ENCODE measurements around the gene METTL16.
"Not testable (repeated sequence)": the region's sequence is repeated elsewhere in the genome, so short reads cannot be mapped to it uniquely, and the experiment has no call there.

The METTL16 gene

GRCh38 chr17:2511462-2512369, at the start of gene METTL16:
METTL16 (minus strand) TSS chr17:2511888; CDS start chr17:2502331, 9,557 bp downstream.
- in situ Hi-C loops (cut with MboI; ENCODE audit: low sequenced_read_pairs), result no loop called here

DNA sequence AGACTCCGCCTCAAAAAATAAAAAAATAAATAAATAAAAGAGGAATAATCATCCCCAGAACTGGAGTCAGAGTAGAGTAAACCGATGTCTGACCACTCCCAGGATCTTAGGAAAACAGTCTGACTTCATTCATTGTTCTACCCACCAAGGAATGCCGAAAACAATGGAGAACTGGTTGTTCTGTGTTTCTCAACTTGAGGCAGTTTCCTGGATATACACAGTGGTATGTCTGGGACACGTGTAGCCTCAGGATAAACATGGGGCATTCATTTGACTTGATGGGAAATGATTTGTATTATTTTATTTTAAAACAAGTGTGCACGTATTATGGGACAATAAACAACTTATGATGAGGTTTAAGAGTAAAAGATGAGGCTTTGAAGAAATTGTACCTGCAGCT, 49.0 kb upstream of the METTL16 start:
- in situ Hi-C loops (cut with MboI; ENCODE audit: low sequenced_read_pairs), result no loop called here

- in situ Hi-C loops (cut with MboI; ENCODE audit: low sequenced_read_pairs), result no loop called here
Measured at GRCh38 chr17:2551928-2552327, 40.2 kb upstream of the METTL16 start.

- in situ Hi-C loops (cut with MboI; ENCODE audit: low sequenced_read_pairs), result no loop called here
Measured at GRCh38 chr17:2551493-2551892, 39.8 kb upstream of the METTL16 start.

- in situ Hi-C loops (cut with MboI; ENCODE audit: low sequenced_read_pairs), result no loop called here
Measured at GRCh38 chr17:2549392-2550211, 37.9 kb upstream of the METTL16 start.

DNA sequence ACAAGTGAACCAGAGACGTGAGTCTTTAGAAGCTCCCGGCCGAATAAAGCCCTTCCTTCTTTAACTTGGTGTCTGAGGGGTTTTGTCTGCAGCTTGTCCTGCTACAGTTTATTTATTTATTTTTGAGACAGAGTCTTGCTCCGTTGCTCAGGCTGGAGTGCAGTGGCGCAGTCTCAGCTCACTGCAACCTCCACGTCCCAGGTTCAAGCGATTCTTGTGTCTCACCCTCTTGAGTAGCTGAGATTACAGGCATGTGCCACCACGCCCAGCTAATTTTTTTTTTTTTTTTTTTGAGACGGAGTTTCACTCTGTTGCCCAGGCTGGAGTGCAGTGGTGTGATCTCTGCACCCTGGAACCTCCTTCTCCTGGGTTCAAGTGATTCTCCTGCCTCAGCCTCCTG, 36.3 kb upstream of the METTL16 start:
- in situ Hi-C loops (cut with MboI; ENCODE audit: low sequenced_read_pairs), result not testable (repeated sequence)

DNA sequence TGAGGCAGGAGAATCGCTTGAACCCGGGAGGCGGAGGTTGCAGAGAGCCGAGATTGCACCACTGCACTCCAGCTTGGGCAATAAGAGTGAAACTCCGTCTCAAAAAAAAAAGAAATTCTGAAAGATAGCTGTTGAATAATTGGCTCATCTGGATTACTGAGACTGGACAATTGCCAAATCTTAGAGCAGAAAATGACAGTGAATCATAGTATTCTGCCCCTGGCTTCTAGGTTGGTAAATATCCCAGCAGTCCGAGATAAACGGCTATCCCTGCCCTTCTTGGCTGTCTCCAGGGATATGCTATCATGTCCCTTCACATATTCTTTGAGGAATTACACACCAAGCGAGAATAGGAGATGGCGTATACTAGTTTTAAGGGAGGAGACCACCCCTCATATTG, 35.5 kb upstream of the METTL16 start:
- in situ Hi-C loops (cut with MboI; ENCODE audit: low sequenced_read_pairs), result no loop called here

GRCh38 chr17:2545393-2545792, 33.7 kb upstream of the METTL16 start:
- in situ Hi-C loops (cut with MboI; ENCODE audit: low sequenced_read_pairs), result no loop called here

DNA sequence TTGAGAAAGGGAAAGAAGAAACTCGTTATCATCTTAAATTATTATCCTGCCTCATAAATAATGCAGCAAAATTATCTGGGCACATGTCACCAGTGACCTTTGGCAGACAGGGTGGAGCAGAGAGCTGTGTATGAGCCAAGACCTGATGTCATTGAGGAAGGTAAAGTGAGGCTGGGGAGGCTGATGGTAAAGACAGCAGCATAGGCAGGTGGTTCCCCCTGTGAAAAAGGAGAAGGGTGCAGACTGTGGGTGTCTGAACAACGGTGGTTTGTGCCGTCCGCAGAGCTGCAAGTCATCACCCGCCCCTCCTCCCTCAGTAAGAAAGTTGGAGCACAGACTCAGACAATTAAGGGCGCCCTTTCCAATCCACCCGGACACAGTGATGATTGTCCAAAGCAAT, 30.8 kb upstream of the METTL16 start:
- in situ Hi-C loops (cut with MboI; ENCODE audit: low sequenced_read_pairs), result no loop called here

DNA sequence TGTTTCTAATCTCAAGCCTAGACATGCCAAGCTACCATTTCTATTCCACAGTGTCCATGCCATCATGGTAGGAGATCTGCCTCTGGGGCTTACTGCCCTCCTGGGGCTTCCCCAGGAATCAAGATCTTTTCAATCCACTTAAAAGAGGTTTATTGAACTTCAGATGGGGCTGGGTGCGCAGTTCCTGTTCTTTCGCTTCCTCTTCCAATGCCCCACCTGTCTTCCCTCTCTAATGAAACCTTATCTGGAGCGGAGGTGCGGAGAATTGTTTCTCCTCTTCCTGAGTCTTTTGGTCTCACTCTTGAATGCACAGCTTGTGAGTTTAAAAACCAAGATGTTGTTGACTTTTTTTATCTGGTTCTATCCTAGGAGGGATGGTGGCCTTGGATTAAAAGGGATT, 30.4 kb upstream of the METTL16 start:
- in situ Hi-C loops (cut with MboI; ENCODE audit: low sequenced_read_pairs), result no loop called here

- in situ Hi-C loops (cut with MboI; ENCODE audit: low sequenced_read_pairs), result not testable (repeated sequence)
Measured at GRCh38 chr17:2537579-2537978, 25.9 kb upstream of the METTL16 start.

GRCh38 chr17:2532146-2532720, 20.5 kb upstream of the METTL16 start:
- in situ Hi-C loops (cut with MboI; ENCODE audit: low sequenced_read_pairs), result no loop called here

DNA sequence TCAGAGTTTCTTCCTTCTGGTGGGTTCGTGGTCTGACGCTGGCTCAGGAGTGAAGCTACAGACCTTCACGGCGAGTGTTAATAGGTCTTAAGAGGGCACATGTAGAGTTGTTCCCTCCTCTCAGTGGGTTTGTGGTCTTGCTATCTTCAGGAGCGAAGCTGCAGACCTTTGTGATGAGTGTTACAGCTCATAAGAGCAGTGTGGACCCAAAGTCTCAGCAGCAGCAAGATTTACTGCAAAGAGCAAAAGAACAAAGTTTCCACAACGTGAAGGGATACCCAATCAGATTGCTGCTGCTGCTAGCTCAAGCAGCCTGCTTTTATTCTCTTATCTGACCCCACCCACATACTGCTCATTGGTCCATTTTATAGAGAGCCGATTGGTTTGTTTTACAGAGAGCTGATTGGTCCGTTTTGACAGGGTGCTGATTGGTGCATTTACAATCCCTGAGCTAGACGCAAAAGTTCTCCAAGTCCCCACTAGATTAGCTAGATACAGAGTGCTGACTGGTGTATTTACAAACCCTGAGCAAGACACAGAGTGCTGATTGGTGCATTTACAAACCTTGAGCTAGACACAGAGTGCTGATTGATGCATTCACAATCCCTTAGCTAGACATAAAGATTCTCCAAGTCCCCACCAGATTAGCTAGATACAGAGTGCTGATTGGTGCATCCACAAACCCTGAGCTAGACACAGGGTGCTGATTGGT, 19.7 kb upstream of the METTL16 start:
- in situ Hi-C loops (cut with MboI; ENCODE audit: low sequenced_read_pairs), result not testable (repeated sequence)

GRCh38 chr17:2521775-2522410, 10.2 kb upstream of the METTL16 start:
- in situ Hi-C loops (cut with MboI; ENCODE audit: low sequenced_read_pairs), result not testable (repeated sequence)

DNA sequence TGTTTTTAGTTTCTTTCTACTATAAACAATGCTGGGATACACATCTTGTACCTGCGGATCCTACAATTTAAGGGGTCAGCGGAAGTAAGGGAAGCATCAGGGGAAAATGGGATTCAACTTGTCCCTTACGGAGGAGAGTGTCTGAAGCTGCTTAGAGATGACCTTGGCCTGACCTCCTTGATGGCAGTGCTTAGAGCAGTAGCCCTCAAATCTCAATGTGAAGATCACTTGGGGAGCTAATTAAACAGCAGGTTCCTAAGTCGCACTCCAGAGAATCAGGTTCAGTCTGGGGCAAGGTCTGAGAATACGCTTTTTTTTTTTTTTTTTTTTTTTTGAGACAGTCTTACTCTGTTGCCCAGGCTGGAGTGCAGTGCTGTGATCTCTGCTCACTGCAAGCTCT, 9.6 kb upstream of the METTL16 start:
- in situ Hi-C loops (cut with MboI; ENCODE audit: low sequenced_read_pairs), result no loop called here

DNA sequence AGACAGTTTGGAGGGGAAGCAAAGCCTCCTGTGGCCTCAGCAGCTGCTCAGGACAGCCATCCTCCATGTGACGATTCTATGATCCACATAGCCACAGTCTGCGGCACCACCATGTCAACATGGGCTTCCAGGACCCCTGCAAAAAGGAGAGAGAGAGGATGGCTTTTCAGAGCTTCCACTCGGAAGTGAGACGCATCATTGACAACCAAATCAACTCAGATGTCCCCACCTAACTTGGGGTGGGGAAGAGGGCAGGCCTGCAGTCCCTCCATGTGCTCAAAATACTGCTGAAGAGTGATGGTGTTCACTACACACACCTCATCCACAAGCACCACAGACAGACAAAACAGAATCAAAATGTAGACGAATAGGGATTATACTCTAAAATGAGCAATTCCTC, 5.9 kb upstream of the METTL16 start:
- in situ Hi-C loops (cut with MboI; ENCODE audit: low sequenced_read_pairs), result no loop called here

DNA sequence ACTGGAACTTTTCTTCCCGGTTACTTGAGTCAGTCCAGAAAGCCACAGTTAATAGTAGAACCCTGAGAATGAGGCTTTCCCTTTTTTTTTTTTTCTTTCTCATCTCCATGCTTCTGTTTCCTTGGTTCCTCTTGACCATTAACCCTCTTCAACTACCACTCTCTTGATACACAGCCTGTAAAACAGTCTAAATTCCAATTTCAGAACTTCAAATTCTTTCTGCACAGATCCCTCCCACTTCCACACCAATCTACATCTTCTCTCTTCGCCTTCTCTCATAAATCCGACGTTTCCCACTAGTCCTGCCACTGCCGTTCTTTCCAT, 588 bp downstream of the METTL16 start:
- in situ Hi-C loops (cut with MboI; ENCODE audit: low sequenced_read_pairs), result no loop called here

- in situ Hi-C loops (cut with MboI; ENCODE audit: low sequenced_read_pairs), result no loop called here
Measured at GRCh38 chr17:2510559-2510958, 1.1 kb downstream of the METTL16 start.

- in situ Hi-C loops (cut with MboI; ENCODE audit: low sequenced_read_pairs), result no loop called here
Measured at GRCh38 chr17:2508035-2508434, 3.7 kb downstream of the METTL16 start.

GRCh38 chr17:2507015-2507414, 4.7 kb downstream of the METTL16 start:
- in situ Hi-C loops (cut with MboI; ENCODE audit: low sequenced_read_pairs), result not testable (repeated sequence)

DNA sequence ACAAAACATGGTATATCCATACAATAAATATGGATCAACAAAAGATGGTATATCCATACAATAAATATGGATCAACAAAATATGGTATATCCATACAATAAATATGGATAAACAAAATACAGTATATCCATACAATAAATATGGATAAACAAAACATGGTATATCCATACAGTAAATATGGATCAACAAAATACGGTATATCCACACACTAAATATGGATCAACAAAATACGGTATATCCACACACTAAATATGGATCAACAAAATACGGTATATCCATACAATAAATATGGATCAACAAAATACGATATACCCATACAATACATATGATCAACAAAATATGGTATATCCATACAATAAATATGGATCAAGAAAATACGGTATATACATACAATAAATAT, 8.1 kb downstream of the METTL16 start:
- in situ Hi-C loops (cut with MboI; ENCODE audit: low sequenced_read_pairs), result no loop called here

Data from HL-60/S4 treated with retinoic acid at 250 ng/mL for 4 days and 3 days (cell line).